DND-41 (cell line): ENCODE results near the gene PDE4D.

ENCODE experiments used
- ATAC-seq: fragments of 200-7000 bp; cut with Tn5 transposase; 3 replicates; pipeline ENCODE4 v1.9.1; 2021; ENCODE audit warnings: low read depth; ENCODE audit not compliant: insufficient read depth
- DNase-seq: peaks from one replicate; pipeline ENCODE4 v3.0.0-alpha.2; 2020
- H2AFZ ChIP-seq: 2 replicates; pipeline ENCODE4 v1.6.0; 2012; ENCODE audit warnings: low read depth, low read length
- H3K27ac ChIP-seq: 2 replicates; pipeline ENCODE4 v1.5.1; 2012; ENCODE audit warnings: low read length, inconsistent platforms
- H3K27me3 ChIP-seq: fragments of 200-600 bp; sonication (generic); 2 replicates; pipeline ENCODE4 v1.6.0; 2012; ENCODE audit warnings: low read length, mild to moderate bottlenecking, inconsistent platforms; ENCODE audit not compliant: insufficient read depth, poor library complexity
- H3K36me3 ChIP-seq: 2 replicates; pipeline ENCODE4 v1.5.1; 2012; ENCODE audit warnings: low read length, inconsistent platforms; ENCODE audit not compliant: insufficient read depth
- H3K4me1 ChIP-seq: 2 replicates; pipeline ENCODE4 v1.5.1; 2012; ENCODE audit warnings: mild to moderate bottlenecking, low read length; ENCODE audit not compliant: insufficient read depth
- H3K4me2 ChIP-seq: 2 replicates; pipeline ENCODE4 v1.6.0; 2012; ENCODE audit warnings: mild to moderate bottlenecking, moderate library complexity, low read length, inconsistent platforms; ENCODE audit not compliant: insufficient read depth
- H3K4me3 ChIP-seq, 2 experiments: fragments of 200-600 bp in 1 of 2; shearing (Covaris generic) in 1 of 2; 2 replicates each; pipeline ENCODE4 v1.5.1; 2012 to 2016; ENCODE audit warnings: inconsistent platforms in 2 of 2, low read length in 2 of 2, mild to moderate bottlenecking in 2 of 2, low read depth in 1 of 2, moderate library complexity in 1 of 2
- H3K79me2 ChIP-seq: 2 replicates; pipeline ENCODE4 v1.6.0; 2012; ENCODE audit warnings: low read length, inconsistent platforms; ENCODE audit not compliant: insufficient read depth
- H3K9ac ChIP-seq: 2 replicates; pipeline ENCODE4 v1.6.0; 2012; ENCODE audit warnings: low read depth, mild to moderate bottlenecking, inconsistent platforms, low read length, moderate library complexity
- H3K9me3 ChIP-seq: 2 replicates; pipeline ENCODE4 v1.5.1; 2012; ENCODE audit warnings: low read length, moderate library complexity, mild to moderate bottlenecking, inconsistent platforms; ENCODE audit not compliant: insufficient read depth, severe bottlenecking
- H4K20me1 ChIP-seq: 2 replicates; pipeline ENCODE4 v1.6.0; 2012; ENCODE audit warnings: low read length; ENCODE audit not compliant: insufficient read depth
- EZH2 ChIP-seq: IDR thresholded peaks from 3 replicates; pipeline ENCODE4 v1.6.1; 2012; ENCODE audit warnings: borderline replicate concordance, low read depth, mild to moderate bottlenecking, moderate library complexity, low read length, inconsistent platforms; ENCODE audit not compliant: severe bottlenecking
- TF ChIP-seq, protein P1 (sequence below): IDR thresholded peaks from 2 replicates; pipeline ENCODE4 v1.5.1; 2012; ENCODE audit warnings: borderline replicate concordance, low read length, moderate library complexity, mild to moderate bottlenecking; ENCODE audit not compliant: poor library complexity, severe bottlenecking; ENCODE audit errors: extremely low read depth

Gene PDE4D

DNA sequence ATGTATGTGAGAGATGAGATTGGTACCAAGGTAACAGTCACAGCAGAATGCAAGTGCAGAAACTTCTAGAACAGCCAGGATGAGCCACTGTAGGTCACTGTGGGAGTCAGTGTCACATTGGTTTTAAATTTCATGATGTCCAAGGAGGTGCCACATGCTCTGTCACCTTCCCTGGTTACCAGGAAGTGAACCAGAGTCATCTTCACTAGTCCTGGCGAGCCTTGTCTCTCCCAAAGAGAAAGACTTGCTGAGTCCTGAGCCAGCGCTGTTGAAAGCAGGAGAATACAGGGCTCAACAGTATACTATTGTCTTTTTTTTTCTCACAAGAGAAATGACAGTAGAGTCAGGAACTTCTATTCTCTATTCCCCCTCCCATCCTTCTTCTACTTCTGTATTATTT is 695.2 kb downstream of the PDE4D start:
- Histone ChIP-seq H3K4me3 (no peak overlapping the region), H3K27ac (no peak overlapping the region)

DNA sequence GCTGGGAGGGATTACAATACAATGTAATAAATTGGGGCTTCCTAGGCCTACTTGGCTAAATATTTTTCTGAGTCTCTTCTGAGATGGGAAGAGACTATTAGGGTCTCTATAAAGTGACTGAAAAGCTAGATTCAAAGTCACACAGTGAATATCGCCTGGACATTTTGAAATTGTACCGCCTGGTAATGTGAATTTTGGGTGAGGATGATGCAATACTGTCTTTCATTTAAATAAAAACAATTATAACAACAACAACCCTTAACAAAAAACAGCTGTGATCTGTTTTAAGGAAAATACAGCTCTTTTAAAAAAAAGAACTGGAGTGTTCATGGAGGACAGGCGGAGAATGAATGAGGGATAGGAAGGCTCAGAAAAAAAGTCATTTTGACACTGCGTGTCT is 695.6 kb downstream of the PDE4D start:
- Histone ChIP-seq H3K27me3 (no peaks in the 10 kb centered on the region), H3K79me2 (no peaks in the 10 kb centered on the region)
- TF ChIP-seq, protein P1, sequence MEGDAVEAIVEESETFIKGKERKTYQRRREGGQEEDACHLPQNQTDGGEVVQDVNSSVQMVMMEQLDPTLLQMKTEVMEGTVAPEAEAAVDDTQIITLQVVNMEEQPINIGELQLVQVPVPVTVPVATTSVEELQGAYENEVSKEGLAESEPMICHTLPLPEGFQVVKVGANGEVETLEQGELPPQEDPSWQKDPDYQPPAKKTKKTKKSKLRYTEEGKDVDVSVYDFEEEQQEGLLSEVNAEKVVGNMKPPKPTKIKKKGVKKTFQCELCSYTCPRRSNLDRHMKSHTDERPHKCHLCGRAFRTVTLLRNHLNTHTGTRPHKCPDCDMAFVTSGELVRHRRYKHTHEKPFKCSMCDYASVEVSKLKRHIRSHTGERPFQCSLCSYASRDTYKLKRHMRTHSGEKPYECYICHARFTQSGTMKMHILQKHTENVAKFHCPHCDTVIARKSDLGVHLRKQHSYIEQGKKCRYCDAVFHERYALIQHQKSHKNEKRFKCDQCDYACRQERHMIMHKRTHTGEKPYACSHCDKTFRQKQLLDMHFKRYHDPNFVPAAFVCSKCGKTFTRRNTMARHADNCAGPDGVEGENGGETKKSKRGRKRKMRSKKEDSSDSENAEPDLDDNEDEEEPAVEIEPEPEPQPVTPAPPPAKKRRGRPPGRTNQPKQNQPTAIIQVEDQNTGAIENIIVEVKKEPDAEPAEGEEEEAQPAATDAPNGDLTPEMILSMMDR: no peak
- no peak for TF ChIP-seq EZH2

More for the DNA sequence above, 695.2 kb downstream of the PDE4D start:
- Histone ChIP-seq H3K36me3 (no peaks in the 10 kb centered on the region), H3K4me1 (no peaks in the 10 kb centered on the region), H3K4me2 (no peak overlapping the region), H3K9me3 (peaks cover 4% of the 10 kb centered on the region), H3K27me3 (no peaks in the 10 kb centered on the region), H3K79me2 (no peaks in the 10 kb centered on the region), H2AFZ (no peak overlapping the region), H4K20me1 (no peaks in the 10 kb centered on the region), H3K9ac (no peak overlapping the region)
- DNase-seq: no peak
- ATAC-seq: no peak
- TF ChIP-seq EZH2: no peak
- TF ChIP-seq, protein P1: no peak

DNA sequence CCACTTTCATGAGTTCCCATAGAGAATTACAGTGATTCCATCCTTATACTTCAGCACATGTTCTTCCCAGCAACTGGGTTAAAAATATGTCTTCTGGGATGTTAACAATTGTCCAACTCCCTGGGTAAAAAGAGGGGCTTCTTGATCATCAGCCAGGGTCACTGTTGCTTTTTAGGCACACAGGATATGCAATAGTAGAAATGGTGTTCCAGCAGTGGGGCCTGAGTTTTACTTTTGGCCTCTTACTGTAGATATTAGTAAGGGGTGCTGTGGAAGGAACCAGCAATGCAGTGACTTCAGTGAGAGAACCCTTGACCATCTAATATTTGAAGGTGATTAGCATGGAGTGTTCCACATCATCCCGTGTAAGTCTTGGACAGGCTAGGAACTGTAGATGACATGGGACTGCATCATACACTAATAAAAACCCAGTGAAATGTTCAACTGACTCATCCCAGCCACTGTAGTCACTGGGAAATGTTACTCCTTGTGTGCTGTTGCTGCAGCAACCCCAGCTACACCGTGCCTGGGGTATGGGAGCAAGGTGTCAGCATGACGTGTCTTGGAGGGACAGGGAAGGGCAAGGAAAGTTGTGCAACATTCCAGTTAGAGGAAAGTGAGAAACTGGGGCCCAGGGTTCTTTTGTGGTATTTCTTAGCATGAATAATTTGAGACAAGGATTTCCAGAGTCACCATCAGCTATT is 699.8 kb downstream of the PDE4D start:
- H3K27ac ChIP-seq: no peak overlapping the region
- H3K4me3 ChIP-seq: no peak overlapping the region
- DNase-seq: no peak
- H2AFZ ChIP-seq: no peak overlapping the region
- H3K36me3 ChIP-seq: no peaks in the 10 kb centered on the region
- H3K9ac ChIP-seq: no peak overlapping the region
- no peaks in the 10 kb centered on the region for H3K79me2 ChIP-seq
- no peaks in the 10 kb centered on the region for H3K9me3 ChIP-seq
- ATAC-seq: no peak
- no peak overlapping the region for H3K4me2 ChIP-seq
- no peaks in the 10 kb centered on the region for H3K4me1 ChIP-seq
- no peaks in the 10 kb centered on the region for H4K20me1 ChIP-seq
- TF ChIP-seq EZH2: no peak
- TF ChIP-seq, protein P1: no peak
- H3K27me3 ChIP-seq: no peaks in the 10 kb centered on the region

More for the DNA sequence above, 695.6 kb downstream of the PDE4D start:
- DNase-seq: no peak
- H3K4me3 ChIP-seq: no peak overlapping the region
- H3K36me3 ChIP-seq: no peaks in the 10 kb centered on the region
- H3K9ac ChIP-seq: no peak overlapping the region
- H3K4me1 ChIP-seq: no peaks in the 10 kb centered on the region
- no peak overlapping the region for H3K4me2 ChIP-seq
- peaks cover 4% of the 10 kb centered on the region for H3K9me3 ChIP-seq
- H2AFZ ChIP-seq: no peak overlapping the region
- no peaks in the 10 kb centered on the region for H4K20me1 ChIP-seq
- no peak overlapping the region for H3K27ac ChIP-seq
- ATAC-seq: no peak
